HFFc6 (cell line): ENCODE results near the gene AGBL2. TPM values are rescaled to one million over a fixed set of nuclear protein-coding genes. Genes with fewer than 3 reads are reported as not detected.

Experiments used
- DNase-seq: peaks from one replicate; pipeline ENCODE4 v3.0.0-alpha.2; 2018
- H3K27ac Mint-ChIP-seq: 2 replicates; pipeline ENCODE4 v1.8.0; 2020; ENCODE audit warnings: mild to moderate bottlenecking, mixed read lengths
- H3K27me3 Mint-ChIP-seq: 2 replicates; pipeline ENCODE4 v1.8.0; 2021; ENCODE audit warnings: mild to moderate bottlenecking, moderate library complexity, mixed read lengths; ENCODE audit not compliant: insufficient read depth
- H3K36me3 Mint-ChIP-seq: 2 replicates; pipeline ENCODE4 v1.8.0; 2021; ENCODE audit warnings: low read depth, mixed read lengths
- H3K4me1 Mint-ChIP-seq: 2 replicates; pipeline ENCODE4 v1.8.0; 2020; ENCODE audit warnings: low read depth, mixed read lengths
- H3K4me3 Mint-ChIP-seq: 2 replicates; pipeline ENCODE4 v1.8.0; 2020; ENCODE audit warnings: mild to moderate bottlenecking, moderate library complexity, mixed read lengths
- H3K9me3 Mint-ChIP-seq: 2 replicates; pipeline ENCODE4 v1.8.0; 2020; ENCODE audit warnings: mild to moderate bottlenecking, mixed read lengths
- CTCF ChIP-seq: fragments of 200-600 bp; sonication (generic); IDR thresholded peaks from 2 replicates; pipeline ENCODE4 v1.5.0; 2021; ENCODE audit warnings: antibody characterized with exemption, mild to moderate bottlenecking
- total RNA-seq, 6 experiments: library from RNA; stranded (reverse); fragmentation: NEBNext Ultra II Directional; extraction: Animal tissue kit (Norgen Biotek cat#: 25700); gene quantifications; 2 replicates in 1 of 6; 3 replicates in 5 of 6; pipeline ENCODE4 v1.2.3, GENCODE V29; 2021

The AGBL2 gene
- total RNA-seq, 6 experiments from 2014 or later, result 0.71 to 1.8 (median 1.2) TPM

GRCh38 chr11:47731475-47731874 is 16.3 kb upstream of the AGBL2 start:
- no peak for TF ChIP-seq CTCF
- Mint-ChIP-seq H3K4me1 (no peaks in the 10 kb centered on the region), H3K27me3 (no peaks in the 10 kb centered on the region), H3K27ac (no peak overlapping the region), H3K36me3 (peaks cover 41% of the 10 kb centered on the region), H3K9me3 (no peaks in the 10 kb centered on the region), H3K4me3 (no peak overlapping the region)
- DNase-seq, result no peak

DNA sequence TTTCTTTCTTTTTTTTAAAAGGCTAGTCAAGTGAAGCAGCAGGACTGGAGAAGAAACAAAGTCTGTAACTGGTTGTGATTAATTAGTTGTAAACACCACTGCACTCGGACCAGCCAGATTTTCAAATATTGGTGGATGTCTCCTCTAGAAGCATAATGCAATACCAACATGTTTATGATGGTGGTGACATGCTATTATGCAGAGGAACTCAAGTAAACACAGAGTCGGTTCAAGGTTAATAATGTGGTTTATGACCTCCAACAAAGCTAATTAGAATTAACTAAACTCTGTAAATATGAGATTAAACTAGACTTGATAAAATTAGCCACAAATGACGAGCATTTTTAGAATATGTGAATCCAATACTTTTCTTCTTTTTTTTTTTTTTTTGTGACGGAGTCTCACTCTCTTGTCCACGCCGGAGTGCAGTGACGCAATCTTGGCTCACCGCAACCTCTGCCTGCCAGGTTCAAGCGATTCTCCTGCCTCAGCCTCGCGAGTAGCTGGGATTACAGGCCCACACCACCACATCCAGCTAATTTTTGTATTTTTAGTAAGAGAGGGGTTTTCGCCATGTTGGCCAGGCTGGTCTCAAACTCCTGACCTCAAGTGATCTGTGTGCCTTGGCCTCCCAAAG is 11.8 kb upstream of the AGBL2 start:
- Mint-ChIP-seq H3K9me3 (no peaks in the 10 kb centered on the region), H3K4me3 (no peak overlapping the region), H3K36me3 (peaks cover 51% of the 10 kb centered on the region), H3K27me3 (peaks cover 1% of the 10 kb centered on the region; the same call in 1 of the 2 replicates), H3K27ac (no peak overlapping the region), H3K4me1 (no peaks in the 10 kb centered on the region)
- no peak for DNase-seq
- TF ChIP-seq CTCF, result no peak

DNA sequence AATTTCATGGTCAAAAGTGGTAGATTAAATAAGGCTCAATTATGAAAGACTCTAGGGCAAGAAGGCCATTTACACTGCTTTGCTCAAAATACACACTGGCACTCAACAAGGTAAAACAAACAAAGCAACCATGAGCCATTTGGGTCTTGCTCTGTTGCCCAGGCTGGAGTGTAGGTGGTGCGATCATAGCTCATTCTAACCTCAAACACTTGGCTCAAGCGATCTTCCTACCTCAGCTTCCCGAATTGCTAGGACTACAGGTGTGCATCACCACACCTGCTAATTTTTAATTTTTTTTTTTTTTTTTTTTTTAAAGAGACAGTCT is 10.9 kb upstream of the AGBL2 start:
- no peak for TF ChIP-seq CTCF
- Mint-ChIP-seq H3K36me3 (peaks cover 42% of the 10 kb centered on the region), H3K4me1 (no peaks in the 10 kb centered on the region), H3K4me3 (no peak overlapping the region), H3K27ac (no peak overlapping the region), H3K9me3 (no peaks in the 10 kb centered on the region), H3K27me3 (peaks cover 1% of the 10 kb centered on the region; the same call in 1 of the 2 replicates)
- no peak for DNase-seq

DNA sequence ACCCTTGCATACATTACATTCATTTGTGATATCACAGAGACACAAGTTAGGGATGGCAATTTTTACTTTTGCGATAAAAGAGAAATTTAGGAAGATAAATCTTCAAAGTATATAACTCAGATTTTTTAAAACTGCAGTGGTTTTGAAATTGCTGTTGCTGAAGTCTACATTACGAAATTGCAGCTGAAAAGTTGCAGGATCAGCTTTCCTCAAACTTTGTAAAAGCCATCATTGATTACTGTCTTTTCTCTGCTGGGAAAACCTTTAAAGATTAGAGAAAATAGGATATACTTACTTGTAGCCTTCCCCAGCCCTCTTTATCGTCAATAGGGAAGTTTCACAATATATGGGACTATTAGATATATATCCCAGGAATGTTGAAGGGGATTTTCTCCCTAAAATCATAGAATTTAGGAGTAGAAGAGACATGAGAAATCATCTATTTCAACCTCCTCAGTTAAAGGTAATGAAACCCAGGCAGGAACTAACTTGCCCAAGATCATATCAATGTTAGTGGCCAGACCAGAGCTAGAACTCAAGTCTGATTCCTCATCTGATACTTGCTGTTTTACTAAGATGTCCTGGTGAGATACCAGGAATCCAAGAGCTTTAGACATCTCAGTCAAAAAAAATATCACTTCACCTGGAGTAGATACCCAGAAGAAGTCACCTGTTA is 10.4 kb upstream of the AGBL2 start:
- TF ChIP-seq CTCF, result no peak
- H3K36me3 Mint-ChIP-seq, result peaks cover 42% of the 10 kb centered on the region
- no peak overlapping the region for H3K27ac Mint-ChIP-seq
- no peaks in the 10 kb centered on the region for H3K9me3 Mint-ChIP-seq
- H3K27me3 Mint-ChIP-seq, result peaks cover 1% of the 10 kb centered on the region; the same call in 1 of the 2 replicates
- H3K4me1 Mint-ChIP-seq, result no peaks in the 10 kb centered on the region
- DNase-seq, result no peak
- H3K4me3 Mint-ChIP-seq, result no peak overlapping the region

DNA sequence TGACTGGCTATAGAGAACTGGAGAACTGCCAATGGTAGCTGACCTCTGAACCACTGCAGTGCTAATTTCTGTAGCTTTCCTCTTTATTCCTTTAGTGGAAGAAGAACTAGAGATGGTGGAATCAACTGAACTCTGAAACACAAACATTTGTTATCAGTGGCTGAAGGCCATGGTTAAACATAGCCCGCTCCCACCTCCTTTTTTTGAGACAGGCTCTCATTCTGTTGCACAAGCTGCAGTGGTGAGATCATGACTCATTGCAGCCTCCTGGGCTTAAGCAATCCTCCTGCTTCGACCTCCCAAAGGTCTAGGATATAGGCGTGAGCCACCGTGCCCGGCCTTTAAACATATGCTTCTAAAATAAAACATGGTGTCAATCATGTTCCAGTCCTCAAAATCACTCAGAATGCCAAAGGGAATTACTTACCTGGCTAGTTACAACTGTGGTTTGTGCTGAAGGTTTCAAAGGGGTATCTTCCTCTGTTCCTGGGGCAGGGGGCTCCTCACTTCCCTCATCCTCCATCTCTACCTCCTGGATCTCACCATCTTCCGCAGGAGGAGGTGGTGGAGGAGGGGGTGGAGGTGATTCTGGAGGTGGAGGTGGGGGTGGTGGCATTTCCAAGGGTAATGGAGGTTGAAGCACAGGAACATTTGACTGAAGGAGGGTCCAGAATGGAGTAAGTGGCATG is 9.0 kb upstream of the AGBL2 start:
- Mint-ChIP-seq H3K9me3 (no peaks in the 10 kb centered on the region), H3K36me3 (peaks cover 38% of the 10 kb centered on the region), H3K4me1 (no peaks in the 10 kb centered on the region), H3K27ac (no peak overlapping the region), H3K27me3 (peaks cover 1% of the 10 kb centered on the region; the same call in 1 of the 2 replicates), H3K4me3 (no peak overlapping the region)
- TF ChIP-seq CTCF, result no peak
- no peak for DNase-seq
